Lower leg skin (tissue), 4 donors: ENCODE data around the gene CUL7. TPM values are rescaled to one million over a fixed set of nuclear protein-coding genes. Genes with fewer than 3 reads are reported as not detected.

Experiments used
- DNase-seq, 2 donors: peaks; one replicate each; pipeline ENCODE4 v3.0.0-alpha.2; 2019; ENCODE audit warnings: low spot score in 2 of 2
- H3K4me3 ChIP-seq: fragments of 200-600 bp; sonication (generic); 2 replicates; pipeline ENCODE4 v1.5.1; 2017; ENCODE audit warnings: mild to moderate bottlenecking, low read depth; ENCODE audit not compliant: poor library complexity, severe bottlenecking
- CTCF ChIP-seq, 3 donors: fragments of 450-650 bp; IDR thresholded peaks; one replicate each; pipeline ENCODE4 v1.5.1; 2016; ENCODE audit warnings: antibody characterized with exemption in 3 of 3, mild to moderate bottlenecking in 3 of 3, moderate library complexity in 2 of 3
- POLR2A ChIP-seq, 2 donors: fragments of 450-650 bp; IDR thresholded peaks; one replicate each; pipeline ENCODE4 v1.6.1; 2016 to 2017; ENCODE audit warnings: antibody characterized with exemption in 2 of 2, mild to moderate bottlenecking in 1 of 2, moderate library complexity in 1 of 2
- WGBS, 2 donors: methylation state at CpG; one replicate each; pipeline ENCODE4 v1.1.5; 2018; 5-methylcytosine and 5-hydroxymethylcytosine counted together
- intact Hi-C: fragments of 100-400 bp; cut with DNase I; formaldehyde crosslinking; loops from one replicate; pipeline ENCODE4 v1.15.0; 2023; ENCODE audit warnings: low total_unique reads
- total RNA-seq, 4 donors: library from RNA; depleted of rRNA; stranded (reverse); fragments of >200 nt; gene quantifications; one replicate each; pipeline ENCODE4 v1.1.0, GENCODE V29; 2016

Gene CUL7
- total RNA-seq, 4 donors from 2014 or later = 11.8 to 18.2 (median 13.6) TPM

GRCh38 chr6:43032326-43032725 is 21.3 kb downstream of the CUL7 start:
- WGBS, 2 donors = 93 to 96% methylated on average over 4 of the region's 4 CpGs
- TF ChIP-seq POLR2A (IDR thresholded peaks at IDR 0.05) = no peak
- no peak for TF ChIP-seq CTCF (IDR thresholded peaks at IDR 0.05)
- no peak overlapping the region for H3K4me3 ChIP-seq
- intact Hi-C loops = no loop called here
- DNase-seq = no peak

- no peak for DNase-seq
- WGBS, 2 donors = 91 to 92% methylated on average over 9 of the region's 9 CpGs
- intact Hi-C loops = no loop called here
- TF ChIP-seq POLR2A (IDR thresholded peaks at IDR 0.05) = no peak
- TF ChIP-seq CTCF (IDR thresholded peaks at IDR 0.05) = no peak
- no peak overlapping the region for H3K4me3 ChIP-seq
Measured at GRCh38 chr6:43029120-43029519, 24.5 kb downstream of the CUL7 start.

GRCh38 chr6:43026365-43026764 is 27.3 kb downstream of the CUL7 start:
- intact Hi-C loops = no loop called here
- no peak overlapping the region for H3K4me3 ChIP-seq
- DNase-seq = no peak
- WGBS, 2 donors = 92 to 96% methylated on average over 5 of the region's 5 CpGs
- TF ChIP-seq CTCF (IDR thresholded peaks at IDR 0.05) (no peak), POLR2A (IDR thresholded peaks at IDR 0.05) (no peak)

DNA sequence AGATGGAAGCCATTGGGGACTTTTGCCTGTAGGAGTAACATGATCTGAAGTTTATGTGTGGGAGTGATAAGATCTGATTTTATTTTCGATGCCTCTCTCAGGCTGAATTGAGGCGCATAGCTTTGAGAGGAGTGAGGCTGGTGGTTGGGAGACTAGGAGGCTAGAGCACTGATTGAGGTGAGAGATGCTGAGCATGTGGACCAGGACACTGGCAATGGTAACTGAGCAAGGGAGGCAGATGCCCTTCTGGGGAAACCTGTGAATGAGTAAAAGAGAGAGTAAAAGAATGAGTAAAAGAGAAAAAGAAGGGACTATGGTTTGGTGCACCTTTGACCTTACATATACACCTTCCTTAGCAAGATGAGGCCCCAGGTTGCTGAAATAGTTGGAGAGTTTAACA is 29.2 kb downstream of the CUL7 start:
- no peak overlapping the region for H3K4me3 ChIP-seq
- WGBS, 2 donors = 66 to 92% methylated on average over 2 of the region's 2 CpGs
- DNase-seq = no peak
- intact Hi-C loops = no loop called here
- no peak for TF ChIP-seq POLR2A (IDR thresholded peaks at IDR 0.05)
- TF ChIP-seq CTCF (IDR thresholded peaks at IDR 0.05) = no peak

GRCh38 chr6:43021270-43022047 is 32.2 kb downstream of the CUL7 start, which contains the start of gene RRP36:
Gene RRP36, plus strand, starts transcription at chr6:43021623. Its CDS starts 32 bp downstream, at chr6:43021655.
- no peak for TF ChIP-seq CTCF (IDR thresholded peaks at IDR 0.05)
- TF ChIP-seq POLR2A (IDR thresholded peaks at IDR 0.05) = no peak
- 0 to 1% methylated on average over 16 to 19 of the region's 56 CpGs for WGBS, 2 donors
- peak; percentile 65 to 94 for DNase-seq
- H3K4me3 ChIP-seq = peak within 1 kb of the TSS; percentile 80
- intact Hi-C loops = no loop called here
